PFSK-1 (cell line): ENCODE data around the gene C15orf39. TPM values are rescaled to one million over a fixed set of nuclear protein-coding genes. Genes with fewer than 3 reads are reported as not detected.

Experiments
- FOXP2 ChIP-seq: optimal IDR thresholded peaks from 2 replicates; pipeline ENCODE3; 2011; ENCODE audit warnings: borderline replicate concordance, control low read depth, inconsistent platforms; ENCODE audit not compliant: insufficient read depth; ENCODE audit errors: extremely low read length, extremely low read depth
- POLR2AphosphoS5 ChIP-seq: IDR thresholded peaks from 2 replicates; pipeline ENCODE4 v1.6.1; 2012; ENCODE audit warnings: low read depth, mild to moderate bottlenecking, control low read depth, low read length, moderate library complexity
- SIN3A ChIP-seq: IDR thresholded peaks from 2 replicates; pipeline ENCODE4 v1.6.1; 2012; ENCODE audit warnings: mild to moderate bottlenecking, low read length, moderate library complexity, borderline replicate concordance; ENCODE audit not compliant: insufficient read depth
- TAF1 ChIP-seq: IDR thresholded peaks from 2 replicates; pipeline ENCODE4 v1.6.1; 2012; ENCODE audit warnings: low read length, control low read depth, borderline replicate concordance; ENCODE audit not compliant: insufficient read depth
- polyA plus RNA-seq: library from polyadenylated mRNA; unstranded; fragments of >200 nt; gene quantifications from one replicate; pipeline ENCODE4 v1.2.1, GENCODE V29; 2012; ENCODE audit warnings: low read depth, missing spikeins; ENCODE audit not compliant: insufficient read length
- TF ChIP-seq, protein P1 (sequence below), 2 experiments: IDR thresholded peaks; 2 replicates each; pipeline versions ENCODE4 v1.6.1 to v1.8.0; 2011 to 2012; ENCODE audit warnings: low read depth in 2 of 2, low read length in 2 of 2, control low read depth in 1 of 2, inconsistent platforms in 1 of 2, mild to moderate bottlenecking in 1 of 2, moderate library complexity in 1 of 2; ENCODE audit not compliant: insufficient read depth in 1 of 2

Gene C15orf39
- 80.1 TPM for polyA plus RNA-seq

DNA sequence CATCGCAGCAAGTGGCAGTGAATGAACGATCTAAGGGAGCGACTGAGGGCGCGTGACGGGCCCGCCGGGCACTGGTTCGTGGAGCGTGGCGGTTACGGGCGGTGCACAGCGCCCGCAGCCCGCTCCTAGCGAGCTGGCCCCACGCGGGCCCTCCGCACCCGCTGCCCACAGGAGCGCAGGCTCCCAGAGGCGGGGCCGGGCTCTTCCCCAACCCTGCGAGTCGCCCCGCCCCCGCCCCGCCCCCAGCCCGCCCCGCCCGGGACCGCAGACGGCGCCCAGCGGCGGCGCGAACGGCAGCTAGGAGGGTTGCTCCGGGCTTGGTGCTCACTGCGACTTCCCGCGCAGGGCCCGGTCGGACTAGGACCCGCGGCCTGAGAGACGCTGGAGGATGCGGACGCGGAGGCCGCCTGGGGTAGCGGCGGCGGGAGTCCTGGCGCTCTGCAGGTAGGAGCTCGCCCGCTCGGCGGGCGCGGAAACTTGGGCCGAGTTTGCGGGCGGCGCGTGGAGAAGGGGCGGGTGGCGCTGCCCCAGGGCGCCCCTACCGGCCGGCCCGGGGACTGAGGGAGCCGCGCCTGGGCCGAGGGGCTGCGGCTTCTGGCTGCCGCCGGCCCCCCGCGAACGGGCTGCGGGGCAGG is at the start of gene C15orf39:
C15orf39 (plus strand) TSS at position 267 of the 635 bp plus-strand sequence. CDS start 4,167 bp downstream, outside the sequence.
- TF ChIP-seq FOXP2 = no peak
- TF ChIP-seq, protein P1, sequence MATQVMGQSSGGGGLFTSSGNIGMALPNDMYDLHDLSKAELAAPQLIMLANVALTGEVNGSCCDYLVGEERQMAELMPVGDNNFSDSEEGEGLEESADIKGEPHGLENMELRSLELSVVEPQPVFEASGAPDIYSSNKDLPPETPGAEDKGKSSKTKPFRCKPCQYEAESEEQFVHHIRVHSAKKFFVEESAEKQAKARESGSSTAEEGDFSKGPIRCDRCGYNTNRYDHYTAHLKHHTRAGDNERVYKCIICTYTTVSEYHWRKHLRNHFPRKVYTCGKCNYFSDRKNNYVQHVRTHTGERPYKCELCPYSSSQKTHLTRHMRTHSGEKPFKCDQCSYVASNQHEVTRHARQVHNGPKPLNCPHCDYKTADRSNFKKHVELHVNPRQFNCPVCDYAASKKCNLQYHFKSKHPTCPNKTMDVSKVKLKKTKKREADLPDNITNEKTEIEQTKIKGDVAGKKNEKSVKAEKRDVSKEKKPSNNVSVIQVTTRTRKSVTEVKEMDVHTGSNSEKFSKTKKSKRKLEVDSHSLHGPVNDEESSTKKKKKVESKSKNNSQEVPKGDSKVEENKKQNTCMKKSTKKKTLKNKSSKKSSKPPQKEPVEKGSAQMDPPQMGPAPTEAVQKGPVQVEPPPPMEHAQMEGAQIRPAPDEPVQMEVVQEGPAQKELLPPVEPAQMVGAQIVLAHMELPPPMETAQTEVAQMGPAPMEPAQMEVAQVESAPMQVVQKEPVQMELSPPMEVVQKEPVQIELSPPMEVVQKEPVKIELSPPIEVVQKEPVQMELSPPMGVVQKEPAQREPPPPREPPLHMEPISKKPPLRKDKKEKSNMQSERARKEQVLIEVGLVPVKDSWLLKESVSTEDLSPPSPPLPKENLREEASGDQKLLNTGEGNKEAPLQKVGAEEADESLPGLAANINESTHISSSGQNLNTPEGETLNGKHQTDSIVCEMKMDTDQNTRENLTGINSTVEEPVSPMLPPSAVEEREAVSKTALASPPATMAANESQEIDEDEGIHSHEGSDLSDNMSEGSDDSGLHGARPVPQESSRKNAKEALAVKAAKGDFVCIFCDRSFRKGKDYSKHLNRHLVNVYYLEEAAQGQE (IDR thresholded peaks at IDR 0.05; ENCODE audit: insufficient read depth in 1 of 2, low read depth in 2 of 2, low read length in 2 of 2) = peak; percentile 63 to 65; a peak in 3 of 4 replicates
- 0 out of 2 replicates have a peak, but pooled peaks have one; percentile 13 for TF ChIP-seq SIN3A
- peak; percentile 96 for TF ChIP-seq POLR2AphosphoS5
- peak; percentile 85 for TF ChIP-seq TAF1

DNA sequence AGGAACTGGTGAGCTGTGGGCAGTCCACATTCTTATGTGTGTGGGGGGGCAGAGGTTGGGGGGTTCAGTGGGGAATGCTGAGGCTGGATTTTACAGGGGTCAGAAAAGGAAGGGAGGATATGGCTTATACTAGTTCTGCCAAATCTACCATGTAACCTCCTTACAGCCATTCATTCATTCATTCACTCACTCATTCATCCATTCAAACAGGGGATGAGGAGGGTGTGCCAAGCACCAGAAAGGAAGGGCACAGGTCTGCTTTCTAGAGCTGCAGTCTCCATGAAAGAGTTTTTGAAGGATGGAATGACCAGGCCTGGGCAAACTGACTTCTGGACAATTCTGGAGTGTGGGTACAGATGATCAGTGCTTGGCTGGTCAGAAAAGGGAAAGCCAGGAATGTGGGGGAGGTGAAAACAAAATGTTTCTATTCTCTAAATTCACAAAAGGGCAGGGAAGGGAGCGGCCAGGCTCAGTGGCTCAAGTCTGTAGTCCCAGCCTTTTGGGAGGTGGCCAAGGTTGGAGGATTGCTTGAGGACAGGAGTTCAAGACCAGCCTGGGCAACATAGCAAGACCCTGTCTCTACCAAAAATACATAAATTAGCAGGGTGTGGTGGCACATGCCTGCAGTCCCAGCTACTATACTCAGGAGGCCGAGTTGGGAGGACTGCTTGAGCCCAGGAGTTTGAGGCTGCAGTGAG is 49.2 kb upstream of the C15orf39 start:
- no peak for TF ChIP-seq FOXP2
- no peak for TF ChIP-seq TAF1
- TF ChIP-seq, protein P1 (IDR thresholded peaks at IDR 0.05; ENCODE audit: insufficient read depth in 1 of 2, low read depth in 2 of 2, low read length in 2 of 2) = no peak
- no peak for TF ChIP-seq POLR2AphosphoS5
- TF ChIP-seq SIN3A = no peak

DNA sequence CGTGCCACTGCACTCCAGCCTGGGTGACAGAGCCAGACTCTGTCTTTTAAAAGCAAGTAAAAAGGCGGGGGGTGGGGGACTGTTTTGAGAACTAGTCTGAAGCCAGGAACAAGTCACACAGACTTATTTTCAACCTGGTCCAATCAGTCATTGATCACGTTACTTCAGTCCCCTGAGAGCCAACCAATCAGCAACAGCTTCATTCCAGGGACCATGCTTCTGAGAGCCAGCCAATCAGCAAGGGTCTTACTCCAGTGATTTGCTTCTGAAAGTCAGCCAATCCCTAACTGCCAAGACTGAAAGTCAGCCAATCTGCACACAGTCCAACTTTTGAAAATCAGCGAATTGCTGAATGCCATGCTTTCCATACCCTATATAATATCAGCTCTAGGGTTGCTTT is 48.6 kb upstream of the C15orf39 start:
- TF ChIP-seq TAF1 = no peak
- no peak for TF ChIP-seq SIN3A
- no peak for TF ChIP-seq FOXP2
- TF ChIP-seq POLR2AphosphoS5 = no peak
- TF ChIP-seq, protein P1 (IDR thresholded peaks at IDR 0.05; ENCODE audit: insufficient read depth in 1 of 2, low read depth in 2 of 2, low read length in 2 of 2) = no peak

DNA sequence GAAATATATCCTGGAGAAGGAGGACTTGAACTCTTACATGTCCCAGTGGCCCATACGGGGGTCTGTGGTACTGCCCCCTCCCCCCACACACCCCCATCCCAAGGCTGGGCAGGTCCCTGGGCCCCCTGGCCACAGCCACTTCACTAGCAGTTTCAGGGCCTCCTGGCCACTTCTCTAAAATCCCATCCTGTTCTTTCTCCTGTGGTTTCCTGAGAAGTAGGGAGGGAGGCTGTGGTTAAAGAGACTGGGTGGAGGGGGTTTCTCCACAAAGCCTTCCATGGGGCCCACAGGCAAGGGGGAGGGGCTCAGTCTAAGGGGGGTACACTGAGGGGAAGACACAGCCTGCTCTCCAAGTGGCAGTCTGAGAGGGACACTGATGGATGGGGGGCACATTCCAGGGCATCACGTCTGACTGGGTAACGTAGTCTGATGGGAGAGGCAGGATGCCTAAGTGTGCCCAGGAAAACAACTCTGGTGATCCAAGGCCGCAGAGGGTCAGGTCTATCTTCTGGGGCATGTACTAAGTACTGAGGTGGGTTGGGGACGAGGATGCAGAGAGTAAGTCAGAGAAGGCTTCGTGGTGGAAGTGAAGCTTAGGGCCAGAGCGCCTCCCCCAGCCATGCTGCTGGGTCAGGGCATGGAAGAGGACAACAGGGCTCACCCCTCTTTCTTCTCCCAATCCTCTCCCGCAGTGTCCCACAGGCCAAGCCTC is 48.0 kb upstream of the C15orf39 start:
- TF ChIP-seq SIN3A (no peak), TAF1 (no peak), POLR2AphosphoS5 (no peak)
- TF ChIP-seq, protein P1 (IDR thresholded peaks at IDR 0.05; ENCODE audit: insufficient read depth in 1 of 2, low read depth in 2 of 2, low read length in 2 of 2) = no peak
